Activated CD8-positive, alpha-beta memory T cell treated with anti-CD3 and anti-CD28 coated beads, Interleukin-2, amount 50 U/mL, for 48 hours (primary cell): ENCODE measurements around the gene GAS7.
"Not testable (repeated sequence)": the region's sequence is repeated elsewhere in the genome, so short reads cannot be mapped to it uniquely, and the experiment has no call there.

Source experiments
- DNase-seq: peaks from one replicate; pipeline ENCODE4 v3.0.0-alpha.2; 2020

Gene GAS7

DNA sequence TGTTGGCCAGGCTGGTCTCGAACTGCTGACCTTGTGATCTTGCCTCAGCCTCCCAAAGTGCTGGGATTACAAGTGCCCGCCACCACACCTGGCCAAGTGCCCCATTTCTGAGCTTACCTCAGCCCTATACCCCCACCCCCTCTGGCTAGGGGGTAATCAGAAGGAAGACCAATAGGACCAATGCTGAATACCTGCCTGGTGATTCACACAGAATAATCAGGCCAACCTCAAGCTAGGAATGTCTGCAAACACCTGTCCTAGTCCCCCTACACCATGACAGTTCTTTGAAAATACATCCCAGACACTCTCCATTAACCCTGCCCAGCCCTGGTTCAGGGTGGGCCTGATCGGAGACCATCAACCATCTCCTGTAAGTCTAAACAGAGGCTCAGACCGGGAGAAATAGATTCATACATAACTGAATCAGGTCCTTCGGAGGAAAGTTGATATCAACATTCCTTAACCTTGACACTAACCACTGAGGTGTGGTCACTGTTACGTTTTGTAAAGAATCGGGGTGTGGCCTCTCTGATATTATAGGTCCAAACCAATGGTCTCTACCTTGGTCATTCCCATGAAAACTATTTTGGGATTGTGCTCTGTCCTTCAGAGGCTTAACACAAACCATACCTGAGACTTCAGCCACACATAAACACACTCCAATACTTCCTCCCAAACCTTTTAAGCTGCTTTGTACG lies 130.8 kb downstream of the GAS7 start:
- no peak for DNase-seq

DNA sequence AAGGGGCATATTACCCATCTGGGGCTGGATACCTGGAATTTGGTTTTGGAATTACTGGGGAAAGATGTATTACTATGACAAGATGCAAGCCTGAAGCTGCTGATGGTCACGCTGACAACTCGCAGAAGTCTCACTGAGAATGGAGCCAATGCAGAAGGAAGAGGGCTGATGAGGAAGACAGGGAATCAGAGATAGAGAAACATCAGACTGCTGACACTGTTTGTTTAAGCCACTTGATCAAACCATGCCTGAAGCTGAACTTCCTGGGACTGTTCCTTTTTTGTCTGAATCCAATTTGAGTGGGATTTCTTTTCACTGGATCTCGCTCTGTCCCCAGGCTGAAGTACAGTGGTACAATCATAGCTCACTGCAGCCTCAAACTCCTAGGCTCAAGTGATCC lies 133.9 kb downstream of the GAS7 start:
- no peak for DNase-seq

GRCh38 chr17:10063730-10064241 lies 134.6 kb downstream of the GAS7 start:
- DNase-seq: no peak

GRCh38 chr17:10062691-10063385 lies 135.6 kb downstream of the GAS7 start:
- DNase-seq: no peak

- no peak for DNase-seq
Observed at GRCh38 chr17:10061111-10061845, 137.1 kb downstream of the GAS7 start.

- DNase-seq: no peak
Observed at GRCh38 chr17:10060526-10060925, 137.9 kb downstream of the GAS7 start.

DNA sequence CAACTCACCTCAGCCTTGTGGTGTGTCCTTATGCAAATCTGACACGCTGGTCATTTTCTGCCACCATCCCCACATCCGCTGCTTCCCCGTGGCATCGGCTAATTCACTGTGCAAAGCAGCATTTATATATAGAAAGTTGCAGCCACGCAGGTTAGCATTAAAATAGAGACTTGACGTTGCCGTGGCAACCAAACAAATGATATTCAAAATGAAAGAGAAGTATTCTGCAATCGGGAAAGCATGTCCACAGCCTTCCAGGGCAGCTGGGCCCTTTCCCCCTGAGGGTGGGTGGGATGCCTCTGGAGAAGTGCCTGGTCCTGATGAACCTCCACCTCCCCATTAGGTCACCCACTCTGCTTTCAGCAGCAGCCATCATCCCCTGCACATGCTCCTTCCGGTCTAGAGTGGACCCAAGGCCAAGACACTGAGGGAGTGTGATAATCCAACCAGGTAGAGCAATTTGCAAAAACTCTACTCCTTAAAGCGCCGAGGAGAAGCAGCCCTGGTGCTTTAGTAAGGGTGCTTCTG lies 138.7 kb downstream of the GAS7 start:
- no peak for DNase-seq

DNA sequence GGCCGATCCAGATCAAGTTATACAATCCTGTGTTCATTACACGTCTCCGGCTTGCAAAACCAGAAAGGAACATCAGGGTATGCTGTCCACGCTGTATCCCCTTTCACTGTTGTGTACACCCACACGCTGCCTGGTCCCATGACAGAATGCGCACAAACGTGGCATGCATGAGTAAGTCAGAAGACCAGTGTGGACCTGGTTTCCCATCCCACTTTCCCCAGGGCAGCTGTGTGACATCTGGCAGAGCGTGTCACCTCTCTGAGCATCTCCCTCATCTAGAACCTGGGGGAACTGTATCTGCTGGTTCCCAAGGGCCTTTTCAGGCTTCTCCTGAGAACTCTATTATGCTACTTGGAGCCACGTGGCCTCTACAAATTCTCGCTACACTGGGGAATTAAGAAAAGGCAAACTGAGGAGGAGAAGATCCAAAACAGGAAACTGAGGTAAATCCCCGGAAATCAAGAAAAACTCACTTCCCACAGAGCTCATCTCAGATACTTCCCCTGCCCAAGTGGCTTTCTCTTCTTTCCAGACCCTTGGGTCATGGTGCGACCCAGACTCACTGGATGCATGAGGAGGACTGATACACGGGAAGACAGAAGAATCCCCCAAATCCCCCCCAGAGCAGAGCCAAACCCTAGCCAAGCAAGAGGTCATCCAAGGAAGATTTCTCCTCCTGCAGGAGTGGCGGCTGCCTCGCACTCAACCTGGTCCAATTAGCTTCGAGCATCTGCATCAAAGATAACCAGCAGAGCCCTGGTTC lies 139.3 kb downstream of the GAS7 start:
- DNase-seq: no peak

- DNase-seq: not testable (repeated sequence)
Observed at GRCh38 chr17:10057466-10057865, 140.9 kb downstream of the GAS7 start.

DNA sequence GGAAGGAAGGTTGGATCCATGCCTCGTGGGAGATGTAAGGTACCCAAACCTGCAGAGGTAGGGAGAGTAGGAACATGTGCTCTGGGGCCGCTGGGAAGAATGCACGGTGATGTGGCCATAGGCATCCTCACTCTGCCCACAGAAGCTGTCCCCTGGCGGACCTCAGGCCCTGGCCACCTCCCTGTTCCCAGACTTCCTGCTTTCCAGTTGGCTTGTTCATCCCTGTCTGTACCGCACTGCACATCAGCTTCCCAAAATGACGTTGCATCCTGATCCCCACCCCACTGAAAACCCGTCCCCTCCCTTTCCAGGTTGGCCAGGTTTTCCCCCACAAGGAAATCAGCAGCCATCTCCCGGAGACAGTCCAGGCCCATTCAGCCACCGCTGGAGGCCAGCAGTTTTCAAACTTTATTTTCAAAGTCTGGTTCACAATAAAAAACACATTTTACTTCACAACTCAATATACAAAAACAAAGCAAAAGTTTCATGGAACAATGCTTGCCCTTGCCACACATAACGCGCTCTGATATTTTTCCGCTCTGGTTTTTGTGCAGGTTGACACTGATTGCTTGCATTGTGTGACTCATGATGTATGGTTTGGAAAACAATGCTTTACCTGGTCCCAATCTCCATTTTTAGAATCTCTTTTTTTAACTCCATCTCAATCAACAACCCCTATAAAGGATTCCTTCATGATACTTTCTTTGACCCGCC lies 143.0 kb downstream of the GAS7 start:
- DNase-seq: no peak

- no peak for DNase-seq
Observed at GRCh38 chr17:10053782-10054540, 144.4 kb downstream of the GAS7 start.

DNA sequence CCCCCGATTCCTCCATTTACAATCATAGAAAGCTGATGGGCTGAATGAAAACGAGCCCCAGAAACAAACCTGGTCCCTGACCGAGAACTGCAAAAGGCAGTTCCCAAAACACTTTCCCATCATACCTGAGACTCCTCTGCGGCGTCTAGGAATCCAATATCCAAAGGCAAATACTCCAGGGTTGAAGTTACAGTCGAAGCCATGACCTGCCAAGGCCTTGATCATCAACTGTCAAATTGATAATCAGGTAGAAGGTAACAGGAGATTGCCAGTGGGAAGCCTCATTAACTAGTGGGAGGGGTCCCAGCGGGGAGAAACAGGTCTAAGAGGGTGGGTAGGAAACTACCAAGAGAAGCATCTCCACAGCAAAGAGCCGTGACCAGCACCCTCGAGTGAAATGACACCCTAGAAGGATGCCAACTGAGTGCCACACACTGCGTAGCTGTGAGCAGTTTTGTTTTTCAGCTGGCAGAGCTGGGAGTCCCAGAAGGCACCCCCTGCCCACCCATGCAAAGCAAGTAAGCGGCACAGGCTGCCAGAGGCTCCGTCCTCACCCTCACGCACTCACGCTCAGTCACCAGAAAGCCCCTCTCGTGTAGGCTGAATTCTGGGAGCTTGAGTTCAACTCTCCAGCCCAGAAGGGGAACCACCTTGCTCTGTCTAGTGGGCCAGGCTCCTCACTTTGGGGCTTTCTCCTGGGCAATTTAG lies 146.1 kb downstream of the GAS7 start:
- DNase-seq: no peak

DNA sequence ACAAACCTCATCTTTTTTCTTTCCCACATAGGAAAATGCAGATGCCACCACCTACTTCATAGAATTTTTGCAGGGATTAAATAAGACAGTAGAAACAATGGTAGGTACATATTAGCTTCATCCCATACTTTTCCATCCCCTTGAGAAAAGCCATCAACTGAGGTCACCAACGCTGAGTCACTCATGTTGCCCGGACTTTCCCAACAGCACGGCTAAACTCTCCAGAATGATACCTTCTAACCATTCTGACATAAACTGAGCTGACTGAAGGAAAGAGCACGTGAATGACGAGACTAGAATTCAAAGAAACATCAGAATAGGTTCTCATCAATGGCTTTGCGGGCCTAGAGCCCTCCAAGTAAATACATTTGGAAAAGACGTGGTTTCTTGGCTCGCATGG lies 147.3 kb downstream of the GAS7 start:
- no peak for DNase-seq

DNA sequence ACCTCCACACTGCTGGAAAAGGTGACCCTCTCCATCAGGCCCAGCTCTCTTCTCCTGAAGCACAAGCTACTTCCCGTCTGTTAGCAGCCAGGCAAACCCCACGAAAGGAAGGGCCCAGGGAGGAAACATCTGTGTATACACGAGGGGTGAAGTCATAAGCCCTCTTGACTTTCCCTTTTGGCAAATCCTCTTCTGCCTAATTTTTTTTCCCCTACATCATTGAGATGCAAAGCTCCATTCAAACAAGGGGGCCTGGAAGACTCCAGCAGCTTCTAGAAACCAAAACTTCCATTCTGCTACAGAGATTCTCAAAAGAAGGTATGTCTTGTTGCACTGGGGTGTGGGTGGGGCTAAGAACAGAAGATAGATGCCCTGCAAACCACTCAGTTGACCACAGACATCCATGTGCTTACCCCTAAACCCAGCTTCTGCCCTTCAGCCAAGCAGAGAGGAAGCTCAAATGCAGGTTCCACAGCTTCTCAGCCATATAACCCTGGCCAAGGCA lies 147.8 kb downstream of the GAS7 start:
- DNase-seq: no peak

DNA sequence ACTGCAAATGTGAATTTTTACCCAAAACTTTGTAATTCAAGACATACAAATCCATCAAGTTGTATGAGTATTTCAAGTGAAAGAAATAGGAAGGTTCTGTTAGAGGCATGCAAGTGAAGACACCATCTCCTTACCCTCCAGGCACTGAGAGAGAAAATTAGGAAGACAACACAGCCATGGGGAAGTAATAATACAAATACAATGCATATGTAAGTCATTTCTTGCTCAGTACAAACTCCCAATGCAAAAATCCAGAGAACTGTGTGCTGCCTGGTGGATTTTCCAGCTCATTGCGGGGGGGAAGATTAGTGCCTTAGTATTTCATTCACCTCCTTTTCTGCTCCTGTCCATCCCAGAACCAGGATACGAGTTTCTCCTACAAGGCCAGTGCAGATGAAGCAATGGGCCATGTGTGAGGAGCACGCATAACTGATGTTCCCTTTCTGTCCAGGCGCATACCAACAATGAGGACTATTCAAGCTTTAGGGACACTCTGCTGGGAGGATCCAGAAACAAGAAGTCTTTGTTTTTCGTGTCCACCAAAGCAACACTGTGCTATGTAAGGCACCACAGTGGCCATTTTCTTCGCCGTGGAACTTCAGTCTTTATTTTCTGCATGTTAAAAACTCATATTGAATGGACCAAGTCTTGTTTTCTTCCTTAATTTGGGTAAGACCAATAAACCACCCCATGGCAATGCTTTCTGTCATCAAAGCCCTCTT lies 149.6 kb downstream of the GAS7 start:
- no peak for DNase-seq

- DNase-seq: no peak
Observed at GRCh38 chr17:10046786-10047785, 151.3 kb downstream of the GAS7 start.

- DNase-seq: no peak
Observed at GRCh38 chr17:10045871-10046658, 152.3 kb downstream of the GAS7 start.
